ENCODE results near the gene TNFRSF13B. TPM values are rescaled to one million over a fixed set of nuclear protein-coding genes. Genes with fewer than 3 reads are reported as not detected.

The TNFRSF13B gene
- total and polyA plus RNA-seq, 12 donors: not detected

DNA sequence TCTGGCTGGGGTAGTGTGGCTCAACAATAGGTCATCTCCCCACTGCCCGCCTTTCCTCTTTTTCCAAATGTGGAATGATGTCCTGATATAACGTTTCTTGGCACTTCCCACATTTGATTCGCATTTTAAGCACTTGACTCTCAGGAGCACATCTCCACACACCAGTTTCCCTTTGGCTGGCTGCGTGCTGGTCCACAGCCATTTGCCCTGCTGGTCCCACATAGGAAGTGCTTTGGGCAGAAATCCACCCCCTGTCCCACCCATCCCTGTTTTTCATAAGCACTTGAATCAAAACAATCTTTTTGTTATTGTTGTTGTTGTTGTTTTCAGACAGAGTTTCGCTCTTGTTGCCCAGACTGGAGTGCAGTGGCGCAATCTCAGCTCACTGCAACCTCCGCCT is 24.0 kb upstream of the TNFRSF13B start:
- no peak overlapping the region for H3K27ac ChIP-seq
- WGBS, 2 donors: 90 to 91% methylated on average over 7 of the region's 7 CpGs
- peaks cover 0 to 4% (median 0%) of the 10 kb centered on the region in 9 donors for H3K4me1 ChIP-seq
- intact Hi-C loops (cut with DNase I): loop anchor here in 3 of 10 donors (5.0 to 10.0 kb wide), 3 partner anchors 309 to 646 kb away; partner anchors contain the start of gene NT5M (in 2 of the 3)
- H3K27me3 ChIP-seq: no peaks in the 10 kb centered on the region
- no peak overlapping the region for H3K4me3 ChIP-seq
- H3K9me3 ChIP-seq: no peaks in the 10 kb centered on the region
- ATAC-seq: no peak
- no peak for DNase-seq
- TF ChIP-seq, protein P1, sequence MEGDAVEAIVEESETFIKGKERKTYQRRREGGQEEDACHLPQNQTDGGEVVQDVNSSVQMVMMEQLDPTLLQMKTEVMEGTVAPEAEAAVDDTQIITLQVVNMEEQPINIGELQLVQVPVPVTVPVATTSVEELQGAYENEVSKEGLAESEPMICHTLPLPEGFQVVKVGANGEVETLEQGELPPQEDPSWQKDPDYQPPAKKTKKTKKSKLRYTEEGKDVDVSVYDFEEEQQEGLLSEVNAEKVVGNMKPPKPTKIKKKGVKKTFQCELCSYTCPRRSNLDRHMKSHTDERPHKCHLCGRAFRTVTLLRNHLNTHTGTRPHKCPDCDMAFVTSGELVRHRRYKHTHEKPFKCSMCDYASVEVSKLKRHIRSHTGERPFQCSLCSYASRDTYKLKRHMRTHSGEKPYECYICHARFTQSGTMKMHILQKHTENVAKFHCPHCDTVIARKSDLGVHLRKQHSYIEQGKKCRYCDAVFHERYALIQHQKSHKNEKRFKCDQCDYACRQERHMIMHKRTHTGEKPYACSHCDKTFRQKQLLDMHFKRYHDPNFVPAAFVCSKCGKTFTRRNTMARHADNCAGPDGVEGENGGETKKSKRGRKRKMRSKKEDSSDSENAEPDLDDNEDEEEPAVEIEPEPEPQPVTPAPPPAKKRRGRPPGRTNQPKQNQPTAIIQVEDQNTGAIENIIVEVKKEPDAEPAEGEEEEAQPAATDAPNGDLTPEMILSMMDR (IDR thresholded peaks at IDR 0.05): no peak
- no peaks in the 10 kb centered on the region for H3K36me3 ChIP-seq

DNA sequence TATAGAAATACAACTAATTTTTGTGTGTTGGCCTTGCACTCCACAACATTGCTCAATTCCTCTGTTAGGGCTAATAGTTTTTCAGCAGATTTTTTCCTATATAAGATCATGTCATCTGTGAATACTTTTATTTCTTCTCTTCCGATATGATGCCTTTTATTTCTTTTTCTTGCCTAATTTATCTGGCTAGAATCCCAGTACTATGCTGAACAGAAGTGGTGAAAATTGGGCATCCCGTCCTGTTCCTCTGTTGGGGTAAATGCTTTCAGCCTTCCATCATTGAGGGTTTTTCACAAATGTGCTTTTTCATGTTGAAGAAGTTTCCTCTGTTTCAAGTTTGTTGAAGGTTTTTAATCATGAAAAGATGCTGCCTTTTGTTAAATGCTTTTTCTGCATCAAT is 22.7 kb upstream of the TNFRSF13B start:
- TF ChIP-seq, protein P1 (IDR thresholded peaks at IDR 0.05): no peak
- no peaks in the 10 kb centered on the region for H3K27me3 ChIP-seq
- intact Hi-C loops (cut with DNase I): loop anchor here in 6 of 10 donors (5.0 to 10.0 kb wide), 5 partner anchors 77 to 648 kb away; partner anchors contain the start of gene NT5M (in 2 of the 6)
- 87 to 93% methylated on average over 2 of the region's 2 CpGs for WGBS, 2 donors
- no peaks in the 10 kb centered on the region for H3K36me3 ChIP-seq
- DNase-seq: no peak
- H3K9me3 ChIP-seq: no peaks in the 10 kb centered on the region
- H3K27ac ChIP-seq: no peak overlapping the region
- no peak for ATAC-seq
- H3K4me1 ChIP-seq: peaks cover 0 to 9% (median 0%) of the 10 kb centered on the region in 9 donors
- H3K4me3 ChIP-seq: no peak overlapping the region

DNA sequence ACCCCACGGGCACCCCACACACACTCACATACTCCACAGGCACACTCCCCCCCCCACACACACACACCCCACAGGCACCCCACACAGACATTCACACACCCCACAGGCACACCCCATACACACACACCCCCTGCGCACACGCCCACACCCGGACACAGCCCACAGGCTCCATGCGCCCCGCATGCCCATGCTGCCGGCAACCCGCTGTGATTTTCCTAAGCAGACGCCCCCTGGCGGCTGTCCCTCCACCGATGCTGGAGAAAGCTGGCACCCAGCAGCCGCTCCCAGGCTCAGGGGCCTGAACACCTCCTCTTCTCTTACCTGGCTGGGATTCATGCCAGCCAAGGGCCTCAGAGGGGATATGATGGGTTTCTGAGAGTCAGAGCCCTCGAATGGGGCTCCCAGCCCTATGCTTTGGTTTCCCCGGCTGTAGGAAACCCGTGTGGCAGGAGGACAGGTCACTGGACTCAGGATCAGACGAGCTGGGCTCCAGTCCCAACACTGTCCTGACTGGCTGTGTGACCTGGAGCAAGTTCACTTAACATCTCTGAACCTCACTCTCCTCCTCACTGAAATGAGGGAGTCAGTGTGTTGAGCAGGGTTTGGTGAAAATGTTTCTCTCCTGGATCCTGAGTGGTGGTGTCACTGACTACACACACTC is 19.6 kb upstream of the TNFRSF13B start:
- ATAC-seq (peak; percentile 42 to 75 (median 70)), DNase-seq (peak; percentile 70 to 86)
- H3K27ac ChIP-seq: no peak overlapping the region
- TF ChIP-seq, protein P1 (IDR thresholded peaks at IDR 0.05): peak; percentile 66 to 83 (median 79)
- peaks cover 0 to 32% (median 6%) of the 10 kb centered on the region in 9 donors for H3K4me1 ChIP-seq
- no peaks in the 10 kb centered on the region for H3K27me3 ChIP-seq
- WGBS, 2 donors: 22 to 23% methylated on average over 16 of the region's 16 CpGs
- no peaks in the 10 kb centered on the region for H3K36me3 ChIP-seq
- H3K4me3 ChIP-seq: no peak overlapping the region
- intact Hi-C loops (cut with DNase I): loop anchor here in 6 of 10 donors (2.0 to 10.0 kb wide), 5 partner anchors 74 to 457 kb away; partner anchors contain the start of gene NT5M (in 2 of the 6)
- no peaks in the 10 kb centered on the region for H3K9me3 ChIP-seq

DNA sequence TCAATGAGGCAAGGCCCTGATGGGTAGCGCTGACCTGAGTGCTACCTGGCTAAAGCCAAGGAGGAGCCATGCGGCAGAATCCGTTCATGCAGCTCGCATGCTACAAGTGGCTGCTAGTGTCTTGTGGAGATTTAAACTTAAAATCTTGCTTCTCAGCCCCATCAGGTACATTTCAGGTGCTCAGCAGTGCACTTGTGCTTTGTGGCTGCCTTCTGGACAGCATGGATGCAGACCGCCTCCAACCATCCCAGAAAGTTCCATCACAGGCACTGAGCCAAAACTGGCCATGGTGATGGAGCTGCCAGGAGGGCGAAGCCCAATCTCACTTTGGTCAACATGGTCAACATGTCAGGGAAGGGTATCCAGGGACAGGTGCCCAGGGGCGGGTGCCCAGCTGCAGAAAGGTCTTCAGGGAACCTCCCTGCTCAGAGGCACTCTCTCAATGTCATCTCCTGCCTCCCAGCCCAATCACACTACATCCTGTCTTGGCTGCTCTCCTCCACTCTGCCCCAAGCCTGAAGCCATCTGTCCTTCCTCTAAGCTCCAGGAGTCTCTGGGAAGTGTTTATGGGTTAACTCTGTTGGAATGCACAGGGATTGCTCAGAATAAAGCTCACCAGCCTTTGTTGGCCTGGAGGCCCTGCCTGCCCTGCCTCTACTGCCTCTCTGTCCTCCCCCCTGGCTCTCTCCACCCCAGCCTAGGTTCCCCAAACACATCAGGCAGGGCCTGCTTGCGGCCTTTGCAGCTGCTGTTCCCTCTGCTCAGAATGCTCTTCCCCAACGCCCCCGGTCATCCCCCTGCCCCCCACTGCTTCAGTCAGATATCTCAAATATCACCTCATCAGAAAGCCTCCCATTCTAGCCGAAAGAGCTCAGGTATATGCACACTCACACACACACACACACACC is 18.3 kb upstream of the TNFRSF13B start:
- 88 to 95% methylated on average over 11 of the region's 11 CpGs for WGBS, 2 donors
- peak overlapping the region in 1 of 10 donors; percentile 68 for H3K27ac ChIP-seq

More for the DNA sequence above, 18.3 kb upstream of the TNFRSF13B start:
- ATAC-seq (no peak), DNase-seq (no peak)
- Histone ChIP-seq H3K9me3 (no peaks in the 10 kb centered on the region), H3K4me3 (no peak overlapping the region), H3K4me1 (peaks cover 0 to 32% (median 6%) of the 10 kb centered on the region in 9 donors), H3K36me3 (no peaks in the 10 kb centered on the region), H3K27me3 (no peaks in the 10 kb centered on the region)
- TF ChIP-seq, protein P1 (IDR thresholded peaks at IDR 0.05): no peak
- intact Hi-C loops (cut with DNase I): loop anchor here in 6 of 10 donors (2.0 to 10.0 kb wide), 5 partner anchors 73 to 455 kb away; partner anchors contain the start of gene NT5M (in 2 of the 6)
